ENCODE measurements around the gene RNF181.

Gene RNF181, protein sequence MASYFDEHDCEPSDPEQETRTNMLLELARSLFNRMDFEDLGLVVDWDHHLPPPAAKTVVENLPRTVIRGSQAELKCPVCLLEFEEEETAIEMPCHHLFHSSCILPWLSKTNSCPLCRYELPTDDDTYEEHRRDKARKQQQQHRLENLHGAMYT

DNA sequence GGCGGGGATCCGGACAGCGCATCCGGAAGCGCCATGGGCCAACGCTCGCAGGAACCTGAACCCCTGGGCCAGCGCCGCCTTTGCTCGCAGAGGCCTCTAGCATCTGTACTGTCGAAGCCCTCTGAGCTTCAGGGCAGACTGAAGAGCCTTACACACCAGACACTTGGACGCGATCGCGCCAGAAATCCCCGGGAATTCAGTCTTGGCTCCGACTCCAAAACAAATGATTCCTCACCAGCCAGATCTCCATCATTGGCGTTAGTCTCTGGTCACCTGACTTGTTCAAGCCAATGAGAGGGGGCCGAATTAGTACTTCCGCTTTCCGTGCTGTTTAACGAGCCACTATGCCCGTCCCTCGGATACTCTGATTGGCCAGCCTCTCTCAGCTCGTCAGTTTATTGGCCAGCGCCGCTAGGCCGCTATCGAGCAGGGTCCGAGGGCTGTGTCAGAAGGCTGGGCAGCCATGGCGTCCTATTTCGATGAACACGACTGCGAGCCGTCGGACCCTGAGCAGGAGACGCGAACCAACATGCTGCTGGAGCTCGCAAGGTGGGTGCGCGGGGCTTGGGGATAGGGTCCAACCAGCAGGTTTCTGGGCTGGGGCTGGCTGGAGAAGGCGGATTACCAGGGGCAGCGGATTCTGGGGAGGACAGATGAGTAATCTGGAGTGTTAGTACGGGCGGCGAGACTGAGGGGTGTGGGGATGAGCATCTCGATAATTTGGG is at the start of gene RNF181:
Gene RNF181, plus strand, starts transcription at position 445 of the 725 bp plus-strand sequence. Its CDS starts 19 bp downstream, at position 464.
- peak within 1 kb of the TSS; percentile 97 for H3K4me3 ChIP-seq (ENCODE audit: low read length)
- peak; percentile 97 for DNase-seq (ENCODE audit: low read depth)
- TF ChIP-seq, protein P1, sequence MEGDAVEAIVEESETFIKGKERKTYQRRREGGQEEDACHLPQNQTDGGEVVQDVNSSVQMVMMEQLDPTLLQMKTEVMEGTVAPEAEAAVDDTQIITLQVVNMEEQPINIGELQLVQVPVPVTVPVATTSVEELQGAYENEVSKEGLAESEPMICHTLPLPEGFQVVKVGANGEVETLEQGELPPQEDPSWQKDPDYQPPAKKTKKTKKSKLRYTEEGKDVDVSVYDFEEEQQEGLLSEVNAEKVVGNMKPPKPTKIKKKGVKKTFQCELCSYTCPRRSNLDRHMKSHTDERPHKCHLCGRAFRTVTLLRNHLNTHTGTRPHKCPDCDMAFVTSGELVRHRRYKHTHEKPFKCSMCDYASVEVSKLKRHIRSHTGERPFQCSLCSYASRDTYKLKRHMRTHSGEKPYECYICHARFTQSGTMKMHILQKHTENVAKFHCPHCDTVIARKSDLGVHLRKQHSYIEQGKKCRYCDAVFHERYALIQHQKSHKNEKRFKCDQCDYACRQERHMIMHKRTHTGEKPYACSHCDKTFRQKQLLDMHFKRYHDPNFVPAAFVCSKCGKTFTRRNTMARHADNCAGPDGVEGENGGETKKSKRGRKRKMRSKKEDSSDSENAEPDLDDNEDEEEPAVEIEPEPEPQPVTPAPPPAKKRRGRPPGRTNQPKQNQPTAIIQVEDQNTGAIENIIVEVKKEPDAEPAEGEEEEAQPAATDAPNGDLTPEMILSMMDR (conservative IDR thresholded peaks at IDR 0.05; ENCODE audit: low read depth, low read length), result no peak

DNA sequence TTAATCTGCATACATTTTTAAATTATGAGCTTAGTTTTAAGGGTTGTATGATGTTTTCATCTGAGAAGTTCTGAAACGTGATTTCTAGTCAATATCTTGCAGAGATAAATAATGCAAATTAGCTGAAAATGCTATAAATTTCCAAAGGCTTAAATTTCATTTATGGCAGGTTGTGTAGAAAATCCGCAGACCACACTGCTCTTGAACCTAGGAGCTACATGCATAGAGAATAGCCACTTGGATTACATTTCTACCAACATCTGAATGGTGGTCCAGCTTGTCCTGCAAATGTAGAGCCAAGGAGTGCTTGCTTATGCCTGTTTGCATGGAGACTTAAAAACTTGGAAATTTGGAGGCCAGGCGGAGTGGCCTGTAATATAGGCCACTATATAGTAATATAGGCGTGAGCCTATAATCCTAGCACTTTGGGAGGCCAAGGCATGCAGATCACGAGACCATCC is 49.7 kb upstream of the RNF181 start:
- TF ChIP-seq, protein P1 (conservative IDR thresholded peaks at IDR 0.05; ENCODE audit: low read depth, low read length), result no peak
- no peak for DNase-seq (ENCODE audit: low read depth)

DNA sequence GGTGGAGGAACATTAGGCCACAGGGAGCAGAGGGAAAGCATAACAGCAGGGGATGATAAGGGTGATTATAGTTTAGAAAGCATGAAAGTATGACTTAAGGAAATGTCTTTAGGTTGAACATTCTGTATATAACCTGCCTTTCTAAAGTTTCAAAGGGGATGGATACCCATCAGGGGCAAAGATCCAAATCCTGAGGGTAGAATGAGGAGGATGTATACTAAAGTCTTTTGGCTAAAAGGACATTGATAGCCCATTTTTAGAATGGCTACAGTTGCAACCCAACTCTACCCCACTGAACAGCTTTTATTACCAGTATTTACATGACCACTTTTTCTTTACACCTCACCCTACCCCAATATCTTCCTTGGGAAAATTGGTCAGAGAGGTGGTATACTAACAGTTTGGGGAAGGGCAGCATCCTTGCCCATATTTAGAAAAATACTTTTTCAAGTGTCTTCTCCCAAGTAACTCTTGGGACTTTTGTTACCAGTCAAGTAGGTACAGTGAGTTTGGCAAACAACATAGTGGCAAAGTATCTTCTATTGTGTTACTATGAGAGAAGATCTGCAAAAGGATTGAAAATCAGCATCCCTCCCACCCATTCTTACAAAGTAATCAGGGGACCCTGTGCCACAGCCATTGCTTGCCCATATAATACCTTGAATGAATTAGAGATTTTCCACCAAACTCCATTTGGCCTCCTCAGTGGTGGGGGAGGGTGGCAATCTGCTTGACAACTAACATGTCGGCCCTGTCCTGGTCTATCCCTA is 48.3 kb upstream of the RNF181 start:
- DNase-seq (ENCODE audit: low read depth), result no peak
- TF ChIP-seq, protein P1 (conservative IDR thresholded peaks at IDR 0.05; ENCODE audit: low read depth, low read length), result no peak
- no peak overlapping the region for H3K4me3 ChIP-seq (ENCODE audit: low read length)

More for the DNA sequence above, 49.7 kb upstream of the RNF181 start:
- no peak overlapping the region for H3K4me3 ChIP-seq (ENCODE audit: low read length)

DNA sequence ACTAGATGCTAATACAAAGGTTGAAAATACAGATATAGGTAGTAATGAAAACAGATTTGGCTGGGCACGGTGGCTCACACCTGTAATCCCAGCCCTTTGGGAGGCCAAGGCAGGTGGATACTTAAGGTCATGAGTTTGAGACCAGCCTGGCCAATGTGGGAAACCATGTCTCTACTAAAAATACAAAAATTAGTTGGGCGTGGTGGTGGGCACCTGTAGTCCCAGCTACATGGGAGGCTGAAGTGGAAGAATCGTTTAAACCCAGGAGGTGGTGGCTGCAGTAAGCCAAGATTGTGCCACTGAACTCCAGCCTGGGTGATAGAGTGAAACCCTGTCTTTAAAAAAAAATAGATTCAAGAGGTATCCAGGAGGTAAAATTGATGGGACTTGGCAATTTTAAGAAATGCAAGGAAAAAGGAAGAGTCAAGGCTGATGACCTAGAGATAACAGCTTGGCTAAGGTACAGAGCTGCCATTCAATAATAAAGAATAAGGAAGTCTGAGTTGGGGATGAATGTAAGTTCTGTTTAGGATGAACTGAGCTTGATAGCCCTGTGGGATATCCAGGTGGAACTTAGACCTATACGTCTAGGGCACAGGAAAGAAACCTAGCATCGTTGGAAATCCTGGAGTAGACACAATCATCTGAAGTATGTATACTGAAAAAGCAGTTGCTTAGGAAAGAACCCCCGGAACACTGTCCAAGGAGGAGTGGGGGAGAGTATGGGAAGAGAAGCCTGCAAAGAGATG is 47.5 kb upstream of the RNF181 start:
- TF ChIP-seq, protein P1 (conservative IDR thresholded peaks at IDR 0.05; ENCODE audit: low read depth, low read length), result no peak
- H3K4me3 ChIP-seq (ENCODE audit: low read length), result no peak overlapping the region
- DNase-seq (ENCODE audit: low read depth), result no peak

DNA sequence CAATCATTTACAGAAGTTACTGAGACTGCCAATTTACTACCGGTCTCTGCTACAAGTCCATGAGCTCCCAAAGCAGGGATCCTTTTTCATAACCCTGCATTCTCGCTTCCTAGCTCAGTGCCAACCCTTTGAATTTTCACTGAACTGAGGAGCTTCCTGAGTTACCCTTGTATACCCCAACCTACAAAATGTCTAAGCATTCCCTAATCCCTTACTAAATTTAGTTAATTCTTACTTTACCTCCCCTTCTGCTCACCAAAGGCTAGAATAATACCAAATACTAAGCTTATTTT is 47.0 kb upstream of the RNF181 start:
- DNase-seq (ENCODE audit: low read depth), result no peak
- TF ChIP-seq, protein P1 (conservative IDR thresholded peaks at IDR 0.05; ENCODE audit: low read depth, low read length), result no peak
- H3K4me3 ChIP-seq (ENCODE audit: low read length), result no peak overlapping the region

DNA sequence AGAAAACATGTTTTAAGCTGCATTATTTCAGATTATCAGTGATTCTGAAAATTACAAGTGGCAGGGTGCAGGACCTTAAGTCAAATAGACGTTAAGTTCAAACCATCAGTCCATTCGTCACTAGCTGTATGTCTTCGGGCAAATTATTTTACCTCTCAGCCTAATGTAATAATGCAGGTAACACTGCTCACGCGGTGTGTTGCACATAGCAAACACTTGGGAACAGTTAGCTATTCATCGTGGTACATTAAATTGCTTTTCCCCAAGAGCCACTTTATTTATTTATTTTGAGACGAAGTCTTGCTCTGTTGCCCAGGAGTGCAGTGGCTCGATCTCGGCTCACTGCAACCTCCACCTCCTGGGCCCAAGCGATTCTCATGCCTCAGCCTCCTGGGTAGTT is 46.5 kb upstream of the RNF181 start:
- no peak for DNase-seq (ENCODE audit: low read depth)
- no peak overlapping the region for H3K4me3 ChIP-seq (ENCODE audit: low read length)
- TF ChIP-seq, protein P1 (conservative IDR thresholded peaks at IDR 0.05; ENCODE audit: low read depth, low read length), result no peak

Data from retinal pigment epithelial cell (primary cell).